Fibroblast of lung (primary cell): ENCODE data around the gene SH2D1B.

Source experiments
- CTCF ChIP-seq, 2 donors: IDR thresholded peaks in 1 of 2; conservative IDR thresholded peaks in 1 of 2; 1 replicate in 1 of 2; 2 replicates in 1 of 2; pipeline ENCODE4 v1.5.1; 2011 to 2012; ENCODE audit warnings: low read length in 2 of 2, control low read depth in 1 of 2, inconsistent platforms in 1 of 2, low read depth in 1 of 2, mild to moderate bottlenecking in 1 of 2
- EZH2 ChIP-seq: IDR thresholded peaks from 2 replicates; pipeline ENCODE4 v1.5.1; 2012; ENCODE audit warnings: low read length, control low read depth, mild to moderate bottlenecking; ENCODE audit errors: missing control alignments

GRCh38 chr1:162456323-162456722 is 44.4 kb upstream of the SH2D1B start:
- TF ChIP-seq CTCF (conservative IDR thresholded peaks at IDR 0.05 in 1 of 2, IDR thresholded peaks at IDR 0.05 in 1 of 2; ENCODE audit: low read depth in 1 of 2, low read length in 2 of 2) (no peak), EZH2 (no peak)
